ENCODE data around the gene FBXL15. TPM values are rescaled to one million over a fixed set of nuclear protein-coding genes. Genes with fewer than 3 reads are reported as not detected.

FBXL15 gene
- total and polyA plus RNA-seq, 2 donors (not counting 3 experiments of a cell fraction or from before 2014, with no cell fraction given) = 9.9 to 15.3 TPM

DNA sequence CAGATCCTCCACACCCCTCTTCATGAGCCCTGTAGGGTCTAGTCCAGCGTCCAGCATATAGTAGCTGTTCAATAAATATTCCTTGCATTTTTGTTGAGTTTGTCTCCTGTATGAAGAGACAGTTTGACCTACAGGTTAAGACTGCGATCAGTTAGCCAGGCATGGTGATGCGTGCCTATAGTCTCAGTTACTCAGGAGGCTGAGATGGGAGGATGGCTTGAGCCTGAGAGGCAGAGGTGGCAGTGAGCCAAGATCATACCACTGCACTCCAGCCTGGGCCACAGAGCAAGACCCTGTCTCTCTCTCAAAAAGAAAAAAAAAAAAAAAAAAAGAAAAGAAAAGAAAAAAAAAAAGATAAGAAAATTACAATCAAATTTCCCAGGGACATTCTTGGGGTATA, 16.9 kb downstream of the FBXL15 start:
- no peak overlapping the region for H3K4me2 ChIP-seq (ENCODE audit: insufficient read depth, low read length)

More for the DNA sequence above, 16.9 kb downstream of the FBXL15 start:
- intact Hi-C loops (cut with micrococcal nuclease) = no loop called here
- no peaks in the 10 kb centered on the region for H3K36me3 ChIP-seq (ENCODE audit: control insufficient read depth in 2 of 2, extremely low read depth in 1 of 2, insufficient read depth in 2 of 2, low read length in 2 of 2)
- no peaks in the 10 kb centered on the region for H3K9me1 ChIP-seq (replicated peaks; ENCODE audit: control insufficient read depth, extremely low read depth, insufficient read depth, low read length)
- no peak overlapping the region for H3K4me3 ChIP-seq (replicated peaks in 1 of 3; ENCODE audit: insufficient read depth in 1 of 3, low read depth in 1 of 3, low read length in 3 of 3)
- H3K27me3 ChIP-seq (ENCODE audit: control insufficient read depth in 2 of 2, insufficient read depth in 2 of 2, low read length in 2 of 2) = peaks cover 13 to 24% of the 10 kb centered on the region in 2 experiments
- no peaks in the 10 kb centered on the region for H3K79me2 ChIP-seq (ENCODE audit: control insufficient read depth, insufficient read depth, low read length)
- H3K9me3 ChIP-seq (replicated peaks; ENCODE audit: control insufficient read depth, insufficient read depth, low read length) = no peaks in the 10 kb centered on the region
- ChIA-PET POLR2A (no interaction called here), CTCF (no interaction called here)
- H3K4me1 ChIP-seq (ENCODE audit: control insufficient read depth, extremely low read depth, insufficient read depth, low read length) = no peaks in the 10 kb centered on the region
- no peaks in the 10 kb centered on the region for H4K20me1 ChIP-seq (replicated peaks; ENCODE audit: control insufficient read depth, extremely low read depth, insufficient read depth, low read length)
- no peak overlapping the region for H3K27ac ChIP-seq (ENCODE audit: insufficient read depth, low read depth, low read length)
- TF ChIP-seq EZH2 (IDR thresholded peaks at IDR 0.05; ENCODE audit: borderline replicate concordance, low read depth, low read length, severe bottlenecking) = no peak
- TF ChIP-seq POLR2AphosphoS5 (IDR thresholded peaks at IDR 0.05; ENCODE audit: insufficient read depth, low read depth, low read length) = no peak
- TF ChIP-seq FOS (IDR thresholded peaks at IDR 0.05; ENCODE audit: borderline replicate concordance, insufficient read depth, low read length) = no peak
- TF ChIP-seq MYC (IDR thresholded peaks at IDR 0.05; ENCODE audit: low read depth, low read length) = no peak
- TF ChIP-seq POLR2A (IDR thresholded peaks at IDR 0.05; ENCODE audit: low read depth, low read length) = no peak
- TF ChIP-seq, protein P1, sequence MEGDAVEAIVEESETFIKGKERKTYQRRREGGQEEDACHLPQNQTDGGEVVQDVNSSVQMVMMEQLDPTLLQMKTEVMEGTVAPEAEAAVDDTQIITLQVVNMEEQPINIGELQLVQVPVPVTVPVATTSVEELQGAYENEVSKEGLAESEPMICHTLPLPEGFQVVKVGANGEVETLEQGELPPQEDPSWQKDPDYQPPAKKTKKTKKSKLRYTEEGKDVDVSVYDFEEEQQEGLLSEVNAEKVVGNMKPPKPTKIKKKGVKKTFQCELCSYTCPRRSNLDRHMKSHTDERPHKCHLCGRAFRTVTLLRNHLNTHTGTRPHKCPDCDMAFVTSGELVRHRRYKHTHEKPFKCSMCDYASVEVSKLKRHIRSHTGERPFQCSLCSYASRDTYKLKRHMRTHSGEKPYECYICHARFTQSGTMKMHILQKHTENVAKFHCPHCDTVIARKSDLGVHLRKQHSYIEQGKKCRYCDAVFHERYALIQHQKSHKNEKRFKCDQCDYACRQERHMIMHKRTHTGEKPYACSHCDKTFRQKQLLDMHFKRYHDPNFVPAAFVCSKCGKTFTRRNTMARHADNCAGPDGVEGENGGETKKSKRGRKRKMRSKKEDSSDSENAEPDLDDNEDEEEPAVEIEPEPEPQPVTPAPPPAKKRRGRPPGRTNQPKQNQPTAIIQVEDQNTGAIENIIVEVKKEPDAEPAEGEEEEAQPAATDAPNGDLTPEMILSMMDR (IDR thresholded peaks at IDR 0.05; ENCODE audit: extremely low read depth in 1 of 2, insufficient read depth in 1 of 2, low read depth in 1 of 2, low read length in 2 of 2) = no peak
- no peak for TF ChIP-seq JUN (IDR thresholded peaks at IDR 0.05; ENCODE audit: borderline replicate concordance, insufficient read depth, insufficient read length, low read depth)
- TF ChIP-seq, protein P2, sequence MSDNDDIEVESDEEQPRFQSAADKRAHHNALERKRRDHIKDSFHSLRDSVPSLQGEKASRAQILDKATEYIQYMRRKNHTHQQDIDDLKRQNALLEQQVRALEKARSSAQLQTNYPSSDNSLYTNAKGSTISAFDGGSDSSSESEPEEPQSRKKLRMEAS (IDR thresholded peaks at IDR 0.05; ENCODE audit: insufficient read depth, insufficient read length) = no peak
- TF ChIP-seq GATA2 (IDR thresholded peaks at IDR 0.05; ENCODE audit: insufficient read depth, insufficient read length, low read depth, low read length) = no peak
- no peak overlapping the region for H2AFZ ChIP-seq (ENCODE audit: low read depth, low read length)
- no peak overlapping the region for H3K9ac ChIP-seq (replicated peaks; ENCODE audit: extremely low read depth, insufficient read depth, low read length)
- DNase-seq (ENCODE audit: low read depth, low spot score) = no peak
- no TSS peak for BruUV-seq (replicated peaks)
- no peak for FAIRE-seq
- dilution Hi-C loops (cut with MboI; ENCODE audit: extremely low pct_ligation_motif_present, low sequenced_read_pairs) = no loop called here
